A673 (cell line): Measurements from ENCODE around the gene AARS1.

Experiments
- EZH2 ChIP-seq: fragments of 200-600 bp; sonication (generic); IDR thresholded peaks from 2 replicates; pipeline ENCODE4 v1.6.1; 2017; ENCODE audit warnings: borderline replicate concordance, low read depth, mild to moderate bottlenecking, mixed read lengths, antibody characterized with exemption, low read length; ENCODE audit not compliant: poor library complexity, severe bottlenecking
- TF ChIP-seq, protein P1 (sequence below): fragments of 300-800, 200-600 bp; sonication (generic); conservative IDR thresholded peaks from 2 replicates; pipeline ENCODE4 v1.5.1; 2017; ENCODE audit warnings: low read depth, mild to moderate bottlenecking, antibody characterized with exemption, low read length, moderate library complexity, mixed read lengths

DNA sequence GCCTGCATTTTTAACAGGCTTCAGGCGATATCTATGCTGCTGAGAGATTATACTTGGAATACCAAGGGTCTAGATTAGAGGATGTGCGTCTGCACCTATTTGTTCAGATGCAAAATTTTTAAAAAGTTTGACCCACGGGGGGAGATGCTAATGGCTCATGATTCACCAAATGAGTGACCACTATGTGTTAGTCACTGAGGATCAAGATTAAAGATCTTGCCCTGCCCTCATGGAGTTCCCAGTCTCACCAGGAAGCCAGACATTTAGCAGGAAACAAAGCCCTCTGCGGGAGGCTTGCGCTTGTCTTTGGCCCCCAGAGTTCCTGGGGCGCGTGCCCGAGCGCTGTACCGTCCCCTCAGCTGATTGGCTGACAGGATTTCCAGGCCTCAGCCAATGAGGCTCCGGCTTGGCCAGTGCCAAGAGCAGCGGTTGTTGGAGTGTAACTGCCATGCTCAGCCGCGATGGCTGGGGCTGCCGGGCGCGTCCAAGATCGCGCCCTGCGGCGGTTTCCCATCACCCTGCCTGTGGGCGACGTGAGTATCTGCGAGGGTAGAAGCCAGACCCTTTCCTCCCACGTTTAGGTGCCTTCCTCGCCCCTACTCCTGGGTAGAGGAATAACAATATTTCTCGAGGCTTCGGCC is 5.2 kb upstream of the AARS1 start:
- TF ChIP-seq, protein P1, sequence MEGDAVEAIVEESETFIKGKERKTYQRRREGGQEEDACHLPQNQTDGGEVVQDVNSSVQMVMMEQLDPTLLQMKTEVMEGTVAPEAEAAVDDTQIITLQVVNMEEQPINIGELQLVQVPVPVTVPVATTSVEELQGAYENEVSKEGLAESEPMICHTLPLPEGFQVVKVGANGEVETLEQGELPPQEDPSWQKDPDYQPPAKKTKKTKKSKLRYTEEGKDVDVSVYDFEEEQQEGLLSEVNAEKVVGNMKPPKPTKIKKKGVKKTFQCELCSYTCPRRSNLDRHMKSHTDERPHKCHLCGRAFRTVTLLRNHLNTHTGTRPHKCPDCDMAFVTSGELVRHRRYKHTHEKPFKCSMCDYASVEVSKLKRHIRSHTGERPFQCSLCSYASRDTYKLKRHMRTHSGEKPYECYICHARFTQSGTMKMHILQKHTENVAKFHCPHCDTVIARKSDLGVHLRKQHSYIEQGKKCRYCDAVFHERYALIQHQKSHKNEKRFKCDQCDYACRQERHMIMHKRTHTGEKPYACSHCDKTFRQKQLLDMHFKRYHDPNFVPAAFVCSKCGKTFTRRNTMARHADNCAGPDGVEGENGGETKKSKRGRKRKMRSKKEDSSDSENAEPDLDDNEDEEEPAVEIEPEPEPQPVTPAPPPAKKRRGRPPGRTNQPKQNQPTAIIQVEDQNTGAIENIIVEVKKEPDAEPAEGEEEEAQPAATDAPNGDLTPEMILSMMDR: no peak
- TF ChIP-seq EZH2: no peak
